ENCODE results near the gene SLC39A7. TPM values are rescaled to one million over a fixed set of nuclear protein-coding genes. Genes with fewer than 3 reads are reported as not detected.

The SLC39A7 gene
- polyA plus RNA-seq, 1 experiment, result 151 TPM

- H3K27me3 ChIP-seq (ENCODE audit: control insufficient read depth, insufficient read depth, low read length), result no peaks in the 10 kb centered on the region
- DNase-seq (ENCODE audit: low read depth), result no peak
- H3K36me3 ChIP-seq (ENCODE audit: control insufficient read depth, insufficient read depth, low read length), result peaks cover 20% of the 10 kb centered on the region
These were observed 7.7 kb downstream of the SLC39A7 start, which contains the start of gene RING1 for GRCh38 chr6:33208091-33208967. TSS of gene RING1 (plus strand) at chr6:33208500. CDS start at chr6:33208823, 323 bp downstream.

GRCh38 chr6:33209856-33210255 is 9.2 kb downstream of the SLC39A7 start:
- POLR2A ChIA-PET, result no interaction called here
- Histone ChIP-seq H3K36me3 (ENCODE audit: control insufficient read depth, insufficient read depth, low read length) (peaks cover 12% of the 10 kb centered on the region), H3K4me3 (ENCODE audit: low read depth, low read length) (no peak overlapping the region), H3K27me3 (ENCODE audit: control insufficient read depth, insufficient read depth, low read length) (no peaks in the 10 kb centered on the region)
- DNase-seq (ENCODE audit: low read depth), result no peak
- no peak for TF ChIP-seq CTCF (IDR thresholded peaks at IDR 0.05; ENCODE audit: insufficient read depth, low read depth, low read length)
- CTCF ChIA-PET, result interaction anchor here (1.1 to 3.1 kb wide), 3 partner anchors 9 to 38 kb away, joined by 3 to 20 read pairs (median 7); no protein-coding TSS in a partner anchor

More at GRCh38 chr6:33208091-33208967, 7.7 kb downstream of the SLC39A7 start, which contains the start of gene RING1:
- peak within 1 kb of the TSS; percentile 84 for H3K4me3 ChIP-seq (ENCODE audit: low read depth, low read length)
- CTCF ChIA-PET, result interaction anchor here (0.6 to 3.1 kb wide), 4 partner anchors 10 to 339 kb away, joined by 3 to 20 read pairs (median 9); no protein-coding TSS in a partner anchor
- POLR2A ChIA-PET, result interaction anchor here (0.6 to 0.9 kb wide), 3 partner anchors 11 to 239 kb away, joined by 12 to 26 read pairs (median 20); no protein-coding TSS in a partner anchor
- TF ChIP-seq CTCF (IDR thresholded peaks at IDR 0.05; ENCODE audit: insufficient read depth, low read depth, low read length), result no peak

DNA sequence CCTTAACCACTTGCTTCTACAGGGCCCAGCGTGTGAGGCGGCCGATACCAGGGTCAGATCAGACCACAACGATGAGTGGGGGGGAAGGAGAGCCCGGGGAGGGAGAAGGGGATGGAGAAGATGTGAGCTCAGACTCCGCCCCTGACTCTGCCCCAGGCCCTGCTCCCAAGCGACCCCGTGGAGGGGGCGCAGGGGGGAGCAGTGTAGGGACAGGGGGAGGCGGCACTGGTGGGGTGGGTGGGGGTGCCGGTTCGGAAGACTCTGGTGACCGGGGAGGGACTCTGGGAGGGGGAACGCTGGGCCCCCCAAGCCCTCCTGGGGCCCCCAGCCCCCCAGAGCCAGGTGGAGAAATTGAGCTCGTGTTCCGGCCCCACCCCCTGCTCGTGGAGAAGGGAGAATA is 10.5 kb downstream of the SLC39A7 start:
- TF ChIP-seq CTCF (IDR thresholded peaks at IDR 0.05; ENCODE audit: insufficient read depth, low read depth, low read length), result no peak
- no peak for DNase-seq (ENCODE audit: low read depth)
- ChIA-PET CTCF (no interaction called here), POLR2A (no interaction called here)
- no peak overlapping the region for H3K4me3 ChIP-seq (ENCODE audit: low read depth, low read length)
- H3K27me3 ChIP-seq (ENCODE audit: control insufficient read depth, insufficient read depth, low read length), result no peaks in the 10 kb centered on the region; the same call in 1 of the 2 replicates
- peaks cover 12% of the 10 kb centered on the region for H3K36me3 ChIP-seq (ENCODE audit: control insufficient read depth, insufficient read depth, low read length)

DNA sequence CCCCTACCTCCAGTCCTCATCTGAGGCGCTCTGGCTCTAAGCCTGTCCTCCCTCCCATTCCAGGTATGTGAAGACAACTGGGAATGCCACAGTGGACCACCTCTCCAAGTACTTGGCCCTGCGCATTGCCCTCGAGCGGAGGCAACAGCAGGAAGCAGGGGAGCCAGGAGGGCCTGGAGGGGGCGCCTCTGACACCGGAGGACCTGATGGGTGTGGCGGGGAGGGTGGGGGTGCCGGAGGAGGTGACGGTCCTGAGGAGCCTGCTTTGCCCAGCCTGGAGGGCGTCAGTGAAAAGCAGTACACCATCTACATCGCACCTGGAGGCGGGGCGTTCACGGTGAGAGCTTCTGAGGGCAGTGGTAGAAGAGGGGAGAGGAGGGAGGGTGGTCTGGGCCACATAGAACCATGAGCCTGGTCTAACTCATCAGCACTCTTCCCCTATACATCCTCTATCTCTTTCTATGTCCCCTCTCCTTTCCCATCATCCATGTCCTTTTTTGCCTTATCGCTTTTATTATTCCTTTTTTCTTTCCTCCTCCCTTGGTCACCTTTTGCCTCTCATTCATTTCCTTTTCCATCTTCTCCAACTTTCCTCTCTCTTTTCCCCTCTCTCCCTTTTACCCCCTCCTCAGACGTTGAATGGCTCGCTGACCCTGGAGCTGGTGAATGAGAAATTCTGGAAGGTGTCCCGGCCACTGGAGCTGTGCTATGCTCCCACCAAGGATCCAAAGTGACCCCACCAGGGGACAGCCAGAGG is 11.2 kb downstream of the SLC39A7 start:
- H3K4me3 ChIP-seq (ENCODE audit: low read depth, low read length), result no peak overlapping the region
- DNase-seq (ENCODE audit: low read depth), result no peak
- H3K27me3 ChIP-seq (ENCODE audit: control insufficient read depth, insufficient read depth, low read length), result no peaks in the 10 kb centered on the region; the same call in 1 of the 2 replicates
- no peak for TF ChIP-seq CTCF (IDR thresholded peaks at IDR 0.05; ENCODE audit: insufficient read depth, low read depth, low read length)
- H3K36me3 ChIP-seq (ENCODE audit: control insufficient read depth, insufficient read depth, low read length), result peaks cover 12% of the 10 kb centered on the region
- CTCF ChIA-PET, result interaction anchor here (1.0 to 1.8 kb wide), 3 partner anchors 16 to 36 kb away, joined by 3 to 5 read pairs (median 3); no protein-coding TSS in a partner anchor
- POLR2A ChIA-PET, result no interaction called here
